Stimulated activated effector memory CD8-positive, alpha-beta T cell treated with anti-CD3 and anti-CD28 coated beads, Interleukin-12 subunit alpha, Interleukin-12 subunit beta, amount 100 ng/mL, for 72 hours (primary cell): ENCODE measurements around the gene LINGO1.

Experiments used
- ATAC-seq: fragments of 150-1000 bp; cut with Tn5 transposase; 2 replicates; pipeline ENCODE4 v1.10.0; 2021
- DNase-seq, 2 donors: peaks; one replicate each; pipeline ENCODE4 v3.0.0; 2021 to 2022; ENCODE audit warnings: low spot score in 2 of 2
- H3K27ac Mint-ChIP-seq: one replicate; pipeline ENCODE4 v1.8.0; 2022; ENCODE audit warnings: mild to moderate bottlenecking, mixed read lengths
- H3K36me3 Mint-ChIP-seq: one replicate; pipeline ENCODE4 v1.8.0; 2022; ENCODE audit warnings: mild to moderate bottlenecking, mixed read lengths
- H3K4me1 Mint-ChIP-seq: one replicate; pipeline ENCODE4 v1.8.0; 2022; ENCODE audit warnings: mixed read lengths
- H3K4me3 Mint-ChIP-seq: one replicate; pipeline ENCODE4 v1.8.0; 2022; ENCODE audit warnings: mild to moderate bottlenecking, mixed read lengths
- H3K9me3 Mint-ChIP-seq: one replicate; pipeline ENCODE4 v1.8.0; 2022; ENCODE audit warnings: mixed read lengths

The LINGO1 gene

GRCh38 chr15:77604973-77605372, 27.7 kb downstream of the LINGO1 start:
- peaks cover 14% of the 10 kb centered on the region for H3K4me1 Mint-ChIP-seq
- ATAC-seq = no peak
- DNase-seq = no peak
- peak overlapping the region; percentile 46 for H3K4me3 Mint-ChIP-seq
- H3K36me3 Mint-ChIP-seq = peaks cover 4% of the 10 kb centered on the region
- H3K9me3 Mint-ChIP-seq = no peaks in the 10 kb centered on the region
- H3K27ac Mint-ChIP-seq = peak overlapping the region; percentile 52

GRCh38 chr15:77603611-77604336, 28.9 kb downstream of the LINGO1 start:
- no peak for ATAC-seq
- Mint-ChIP-seq H3K27ac (peak overlapping the region; percentile 52), H3K4me1 (peaks cover 14% of the 10 kb centered on the region), H3K4me3 (peak overlapping the region; percentile 46), H3K36me3 (peaks cover 4% of the 10 kb centered on the region), H3K9me3 (no peaks in the 10 kb centered on the region)
- DNase-seq = no peak

- H3K4me1 Mint-ChIP-seq = peaks cover 14% of the 10 kb centered on the region
- no peak overlapping the region for H3K4me3 Mint-ChIP-seq
- H3K36me3 Mint-ChIP-seq = peaks cover 4% of the 10 kb centered on the region
- H3K9me3 Mint-ChIP-seq = no peaks in the 10 kb centered on the region
- DNase-seq (no peak), ATAC-seq (no peak)
- H3K27ac Mint-ChIP-seq = no peak overlapping the region
Observed at GRCh38 chr15:77602800-77603199, 29.9 kb downstream of the LINGO1 start.

GRCh38 chr15:77599899-77600298, 32.8 kb downstream of the LINGO1 start:
- Mint-ChIP-seq H3K4me1 (peaks cover 9% of the 10 kb centered on the region), H3K9me3 (no peaks in the 10 kb centered on the region), H3K36me3 (peaks cover 4% of the 10 kb centered on the region), H3K27ac (no peak overlapping the region), H3K4me3 (no peak overlapping the region)
- ATAC-seq (no peak), DNase-seq (no peak)

GRCh38 chr15:77599357-77599756, 33.4 kb downstream of the LINGO1 start:
- DNase-seq (no peak), ATAC-seq (no peak)
- H3K9me3 Mint-ChIP-seq = no peaks in the 10 kb centered on the region
- no peak overlapping the region for H3K4me3 Mint-ChIP-seq
- H3K4me1 Mint-ChIP-seq = peaks cover 4% of the 10 kb centered on the region
- no peak overlapping the region for H3K27ac Mint-ChIP-seq
- H3K36me3 Mint-ChIP-seq = peaks cover under 1% of the 10 kb centered on the region

- ATAC-seq (no peak), DNase-seq (no peak)
- no peaks in the 10 kb centered on the region for H3K4me1 Mint-ChIP-seq
- H3K27ac Mint-ChIP-seq = no peak overlapping the region
- H3K9me3 Mint-ChIP-seq = no peaks in the 10 kb centered on the region
- H3K36me3 Mint-ChIP-seq = no peaks in the 10 kb centered on the region
- no peak overlapping the region for H3K4me3 Mint-ChIP-seq
Observed at GRCh38 chr15:77598644-77599043, 34.1 kb downstream of the LINGO1 start.

GRCh38 chr15:77597804-77598453, 34.8 kb downstream of the LINGO1 start:
- no peaks in the 10 kb centered on the region for H3K36me3 Mint-ChIP-seq
- no peaks in the 10 kb centered on the region for H3K4me1 Mint-ChIP-seq
- ATAC-seq (no peak), DNase-seq (no peak)
- no peak overlapping the region for H3K4me3 Mint-ChIP-seq
- no peaks in the 10 kb centered on the region for H3K9me3 Mint-ChIP-seq
- H3K27ac Mint-ChIP-seq = no peak overlapping the region

- Mint-ChIP-seq H3K36me3 (no peaks in the 10 kb centered on the region), H3K9me3 (no peaks in the 10 kb centered on the region), H3K4me3 (no peak overlapping the region), H3K4me1 (no peaks in the 10 kb centered on the region), H3K27ac (peak overlapping the region; percentile 70)
- no peak for ATAC-seq
- no peak for DNase-seq
Observed at GRCh38 chr15:77596821-77597803, 35.6 kb downstream of the LINGO1 start.

GRCh38 chr15:77595231-77595630, 37.5 kb downstream of the LINGO1 start:
- H3K27ac Mint-ChIP-seq = no peak overlapping the region
- H3K4me3 Mint-ChIP-seq = no peak overlapping the region
- H3K36me3 Mint-ChIP-seq = no peaks in the 10 kb centered on the region
- no peaks in the 10 kb centered on the region for H3K4me1 Mint-ChIP-seq
- H3K9me3 Mint-ChIP-seq = no peaks in the 10 kb centered on the region
- DNase-seq (no peak), ATAC-seq (no peak)

- H3K9me3 Mint-ChIP-seq = no peaks in the 10 kb centered on the region
- no peak overlapping the region for H3K4me3 Mint-ChIP-seq
- ATAC-seq (no peak), DNase-seq (no peak)
- H3K4me1 Mint-ChIP-seq = no peaks in the 10 kb centered on the region
- no peaks in the 10 kb centered on the region for H3K36me3 Mint-ChIP-seq
- H3K27ac Mint-ChIP-seq = no peak overlapping the region
Observed at GRCh38 chr15:77592758-77593157, 40.0 kb downstream of the LINGO1 start.

GRCh38 chr15:77591968-77592613, 40.6 kb downstream of the LINGO1 start:
- DNase-seq = no peak
- Mint-ChIP-seq H3K27ac (no peak overlapping the region), H3K4me3 (no peak overlapping the region), H3K4me1 (no peaks in the 10 kb centered on the region), H3K9me3 (no peaks in the 10 kb centered on the region), H3K36me3 (no peaks in the 10 kb centered on the region)
- ATAC-seq = no peak

- Mint-ChIP-seq H3K9me3 (no peaks in the 10 kb centered on the region), H3K4me1 (no peaks in the 10 kb centered on the region), H3K4me3 (no peak overlapping the region), H3K27ac (no peak overlapping the region), H3K36me3 (no peaks in the 10 kb centered on the region)
- DNase-seq = no peak
- no peak for ATAC-seq
Observed at GRCh38 chr15:77589839-77590238, 42.9 kb downstream of the LINGO1 start.

- Mint-ChIP-seq H3K4me1 (no peaks in the 10 kb centered on the region), H3K36me3 (no peaks in the 10 kb centered on the region), H3K4me3 (no peak overlapping the region), H3K9me3 (no peaks in the 10 kb centered on the region), H3K27ac (no peak overlapping the region)
- ATAC-seq (no peak), DNase-seq (no peak)
Observed at GRCh38 chr15:77588126-77588525, 44.6 kb downstream of the LINGO1 start.

GRCh38 chr15:77584691-77585090, 48.0 kb downstream of the LINGO1 start:
- H3K9me3 Mint-ChIP-seq = no peaks in the 10 kb centered on the region
- H3K4me3 Mint-ChIP-seq = no peak overlapping the region
- ATAC-seq = no peak
- no peak for DNase-seq
- no peaks in the 10 kb centered on the region for H3K4me1 Mint-ChIP-seq
- no peaks in the 10 kb centered on the region for H3K36me3 Mint-ChIP-seq
- no peak overlapping the region for H3K27ac Mint-ChIP-seq

- Mint-ChIP-seq H3K27ac (no peak overlapping the region), H3K36me3 (no peaks in the 10 kb centered on the region), H3K4me3 (no peak overlapping the region), H3K4me1 (no peaks in the 10 kb centered on the region), H3K9me3 (no peaks in the 10 kb centered on the region)
- no peak for ATAC-seq
- no peak for DNase-seq
Observed at GRCh38 chr15:77584201-77584600, 48.5 kb downstream of the LINGO1 start.
